Neural crest cell (in vitro differentiated cells): ENCODE data around the gene USP43. TPM values are rescaled to one million over a fixed set of nuclear protein-coding genes. Genes with fewer than 3 reads are reported as not detected.

Experiments
- DNase-seq: peaks from one replicate; pipeline ENCODE4 v3.0.0; 2021; ENCODE audit warnings: low read depth, mixed read lengths, low spot score
- H3K27ac Mint-ChIP-seq: one replicate; pipeline ENCODE4 v1.8.0; 2021; ENCODE audit warnings: mild to moderate bottlenecking, mixed read lengths; ENCODE audit not compliant: unreplicated experiment
- H3K27me3 Mint-ChIP-seq: 2 replicates; pipeline ENCODE4 v1.8.0; 2021; ENCODE audit warnings: low read depth, mild to moderate bottlenecking, mixed read lengths
- H3K36me3 Mint-ChIP-seq: 2 replicates; pipeline ENCODE4 v1.8.0; 2021; ENCODE audit warnings: low read depth, mild to moderate bottlenecking, mixed read lengths
- H3K4me1 Mint-ChIP-seq: 2 replicates; pipeline ENCODE4 v1.8.0; 2021; ENCODE audit warnings: mixed read lengths
- H3K4me3 Mint-ChIP-seq: one replicate; pipeline ENCODE4 v1.8.0; 2021; ENCODE audit warnings: mild to moderate bottlenecking, mixed read lengths
- H3K9me3 Mint-ChIP-seq: 2 replicates; pipeline ENCODE4 v1.8.0; 2021; ENCODE audit warnings: mixed read lengths
- total RNA-seq: library from RNA; stranded (reverse); gene quantifications from 2 replicates; pipeline ENCODE4 v1.2.1, GENCODE V29; 2021
- TF ChIP-seq, protein P1 (sequence below): fragments of 200-600 bp; sonication (generic); conservative IDR thresholded peaks from 2 replicates; pipeline ENCODE4 v1.5.0; 2021; ENCODE audit warnings: antibody characterized with exemption, mild to moderate bottlenecking

Gene USP43
- total RNA-seq, 1 donor from 2014 or later: 2.7 TPM

GRCh38 chr17:9669551-9670008 is 24.3 kb downstream of the USP43 start:
- H3K27me3 Mint-ChIP-seq: peaks cover 5% of the 10 kb centered on the region
- peaks cover 10% of the 10 kb centered on the region for H3K4me1 Mint-ChIP-seq
- TF ChIP-seq, protein P1, sequence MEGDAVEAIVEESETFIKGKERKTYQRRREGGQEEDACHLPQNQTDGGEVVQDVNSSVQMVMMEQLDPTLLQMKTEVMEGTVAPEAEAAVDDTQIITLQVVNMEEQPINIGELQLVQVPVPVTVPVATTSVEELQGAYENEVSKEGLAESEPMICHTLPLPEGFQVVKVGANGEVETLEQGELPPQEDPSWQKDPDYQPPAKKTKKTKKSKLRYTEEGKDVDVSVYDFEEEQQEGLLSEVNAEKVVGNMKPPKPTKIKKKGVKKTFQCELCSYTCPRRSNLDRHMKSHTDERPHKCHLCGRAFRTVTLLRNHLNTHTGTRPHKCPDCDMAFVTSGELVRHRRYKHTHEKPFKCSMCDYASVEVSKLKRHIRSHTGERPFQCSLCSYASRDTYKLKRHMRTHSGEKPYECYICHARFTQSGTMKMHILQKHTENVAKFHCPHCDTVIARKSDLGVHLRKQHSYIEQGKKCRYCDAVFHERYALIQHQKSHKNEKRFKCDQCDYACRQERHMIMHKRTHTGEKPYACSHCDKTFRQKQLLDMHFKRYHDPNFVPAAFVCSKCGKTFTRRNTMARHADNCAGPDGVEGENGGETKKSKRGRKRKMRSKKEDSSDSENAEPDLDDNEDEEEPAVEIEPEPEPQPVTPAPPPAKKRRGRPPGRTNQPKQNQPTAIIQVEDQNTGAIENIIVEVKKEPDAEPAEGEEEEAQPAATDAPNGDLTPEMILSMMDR: no peak
- H3K27ac Mint-ChIP-seq: no peak overlapping the region
- H3K36me3 Mint-ChIP-seq: no peaks in the 10 kb centered on the region
- H3K9me3 Mint-ChIP-seq: peaks cover 9% of the 10 kb centered on the region
- H3K4me3 Mint-ChIP-seq: no peak overlapping the region
- no peak for DNase-seq

DNA sequence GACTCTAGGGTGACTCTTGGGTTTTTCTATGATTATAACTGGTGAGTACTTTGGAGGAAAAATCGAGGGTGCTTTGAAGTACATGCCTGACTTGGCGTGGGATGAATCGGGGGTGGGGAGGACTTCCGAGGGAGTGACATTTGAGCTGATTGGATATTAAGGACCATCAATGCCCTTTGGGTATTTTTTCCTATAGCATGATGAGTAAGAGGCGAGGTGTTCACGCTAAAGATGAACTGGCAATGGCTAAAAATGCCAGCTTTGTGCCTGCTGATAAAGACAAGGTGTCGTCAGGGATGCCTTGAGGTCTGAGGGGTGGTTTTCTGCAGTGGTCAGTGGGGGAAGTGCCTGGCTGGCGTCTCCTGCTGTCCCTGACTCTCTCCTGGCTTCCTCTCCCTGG is 25.3 kb downstream of the USP43 start:
- no peaks in the 10 kb centered on the region for H3K36me3 Mint-ChIP-seq
- H3K4me3 Mint-ChIP-seq: no peak overlapping the region
- H3K4me1 Mint-ChIP-seq: peaks cover 10% of the 10 kb centered on the region
- peak overlapping the region; percentile 97 for H3K27ac Mint-ChIP-seq
- TF ChIP-seq, protein P1: no peak
- no peak for DNase-seq
- peaks cover under 1% of the 10 kb centered on the region for H3K9me3 Mint-ChIP-seq
- peaks cover 5% of the 10 kb centered on the region for H3K27me3 Mint-ChIP-seq

- no peak overlapping the region for H3K4me3 Mint-ChIP-seq
- no peak overlapping the region for H3K27ac Mint-ChIP-seq
- no peaks in the 10 kb centered on the region for H3K36me3 Mint-ChIP-seq
- no peaks in the 10 kb centered on the region for H3K9me3 Mint-ChIP-seq
- no peak for DNase-seq
- peaks cover 5% of the 10 kb centered on the region for H3K27me3 Mint-ChIP-seq
- TF ChIP-seq, protein P1: no peak
- peaks cover 10% of the 10 kb centered on the region for H3K4me1 Mint-ChIP-seq
Measured at GRCh38 chr17:9671559-9671958, 26.2 kb downstream of the USP43 start.

DNA sequence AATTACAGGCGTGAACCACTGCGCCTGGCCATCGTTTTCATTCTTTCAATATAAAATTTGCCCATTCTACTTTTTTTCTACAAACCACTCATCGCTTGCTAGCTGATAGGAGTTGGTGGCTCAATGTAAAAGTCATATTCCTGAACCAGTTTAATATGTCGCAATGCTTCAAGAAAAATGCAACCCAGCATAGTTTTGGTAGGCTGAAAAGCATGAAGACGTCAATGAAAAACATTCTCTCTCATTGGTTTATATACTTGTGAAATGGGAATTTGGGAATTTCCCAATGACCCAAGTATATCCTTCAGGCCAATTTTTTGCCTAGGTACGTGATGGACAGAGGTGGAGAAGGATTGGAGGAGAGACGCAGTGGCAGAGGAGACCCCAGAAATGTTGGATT is 26.9 kb downstream of the USP43 start:
- Mint-ChIP-seq H3K27ac (no peak overlapping the region), H3K4me3 (no peak overlapping the region), H3K27me3 (peaks cover 5% of the 10 kb centered on the region), H3K36me3 (no peaks in the 10 kb centered on the region), H3K4me1 (peaks cover 10% of the 10 kb centered on the region), H3K9me3 (no peaks in the 10 kb centered on the region)
- TF ChIP-seq, protein P1: no peak
- no peak for DNase-seq

DNA sequence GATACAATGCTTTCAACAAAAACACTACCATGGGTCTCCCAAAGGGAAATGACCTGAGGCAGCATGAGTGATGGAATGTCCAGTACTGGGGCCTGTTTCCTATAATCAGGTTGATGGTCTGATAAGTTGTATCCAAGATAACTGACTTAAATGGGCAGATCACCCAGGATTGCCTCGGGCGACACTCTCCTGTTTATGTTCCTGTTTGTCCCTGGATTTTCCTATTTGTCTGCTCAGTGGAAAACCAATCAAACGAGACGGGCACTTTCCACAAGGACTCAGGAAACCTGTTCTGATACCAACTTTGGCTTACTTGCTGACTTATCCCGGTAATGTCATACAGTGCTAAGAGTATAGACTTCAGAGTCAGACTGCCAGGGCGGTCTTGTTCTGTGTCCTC is 27.4 kb downstream of the USP43 start:
- H3K36me3 Mint-ChIP-seq: no peaks in the 10 kb centered on the region
- H3K4me1 Mint-ChIP-seq: peaks cover 11% of the 10 kb centered on the region
- H3K27ac Mint-ChIP-seq: no peak overlapping the region
- no peaks in the 10 kb centered on the region for H3K9me3 Mint-ChIP-seq
- H3K4me3 Mint-ChIP-seq: no peak overlapping the region
- peaks cover 5% of the 10 kb centered on the region for H3K27me3 Mint-ChIP-seq
- no peak for DNase-seq
- TF ChIP-seq, protein P1: no peak

DNA sequence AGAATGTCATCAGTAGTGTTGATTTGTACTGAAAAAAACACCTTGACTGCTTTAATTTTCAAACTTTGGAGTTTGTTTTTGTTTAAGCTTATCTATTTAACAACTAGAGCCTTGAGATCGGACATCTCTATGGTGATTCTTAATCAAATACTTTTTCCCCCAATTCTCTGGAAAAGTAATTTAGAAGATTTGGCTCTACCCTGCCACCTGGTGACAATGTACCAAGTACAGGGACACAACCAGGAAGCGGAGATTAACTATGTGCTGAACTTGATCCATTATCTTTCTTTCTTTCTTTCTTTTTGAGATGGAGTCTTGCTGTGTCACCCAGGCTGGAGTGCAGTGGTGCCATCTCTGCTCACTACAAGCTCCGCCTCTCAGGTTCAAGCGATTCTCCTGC is 30.8 kb downstream of the USP43 start:
- Mint-ChIP-seq H3K4me3 (no peak overlapping the region), H3K36me3 (peaks cover 9% of the 10 kb centered on the region), H3K9me3 (peaks cover 8% of the 10 kb centered on the region), H3K4me1 (peaks cover 10% of the 10 kb centered on the region), H3K27me3 (no peaks in the 10 kb centered on the region), H3K27ac (no peak overlapping the region)
- DNase-seq: no peak
- TF ChIP-seq, protein P1: peak; percentile 59
